IPS-NIHi7 (cell line): ENCODE data around the gene OPCML.

Source experiments
- DNase-seq: peaks from one replicate; pipeline ENCODE4 v3.0.0; 2012; ENCODE audit warnings: mixed read lengths; ENCODE audit errors: extremely low spot score

Gene OPCML

DNA sequence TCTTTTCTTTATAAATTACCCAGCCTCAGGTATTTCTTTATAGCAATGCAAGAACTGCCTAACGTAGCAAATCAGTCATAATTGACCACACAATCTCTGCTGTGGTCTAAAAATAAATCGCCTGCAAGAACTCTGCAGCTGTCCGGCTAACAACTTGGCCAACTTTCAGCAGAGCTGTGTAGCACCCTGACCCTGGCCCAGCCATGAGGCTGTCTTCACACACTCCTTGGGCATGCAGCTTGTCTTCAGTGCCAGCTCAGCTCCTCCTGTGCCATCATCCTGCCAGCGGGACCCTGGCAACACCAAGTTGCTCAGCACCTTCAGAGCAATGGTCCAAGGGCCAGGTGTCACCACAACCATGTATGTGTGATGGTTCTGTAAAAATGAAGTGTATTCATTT, 355.6 kb downstream of the OPCML start:
- DNase-seq: no peak

DNA sequence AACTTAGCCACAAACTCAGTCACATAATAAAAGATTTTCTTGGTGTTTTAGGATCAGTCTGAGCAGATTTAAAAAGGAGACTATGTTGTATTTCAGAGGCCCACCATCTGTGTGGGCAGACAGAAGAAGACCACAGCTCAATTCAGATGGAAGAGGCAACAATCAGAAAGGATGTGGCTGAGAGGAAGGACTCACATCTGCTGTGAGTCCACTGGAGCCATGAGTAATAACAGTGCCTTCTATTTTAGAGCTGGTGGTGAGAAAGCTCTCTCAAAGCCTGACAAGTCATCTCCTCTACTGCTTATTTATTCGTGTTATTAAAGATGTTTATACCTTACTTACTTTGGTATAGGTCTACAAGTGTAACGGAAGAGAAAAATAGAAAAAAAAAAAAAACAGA, 357.2 kb downstream of the OPCML start:
- no peak for DNase-seq

DNA sequence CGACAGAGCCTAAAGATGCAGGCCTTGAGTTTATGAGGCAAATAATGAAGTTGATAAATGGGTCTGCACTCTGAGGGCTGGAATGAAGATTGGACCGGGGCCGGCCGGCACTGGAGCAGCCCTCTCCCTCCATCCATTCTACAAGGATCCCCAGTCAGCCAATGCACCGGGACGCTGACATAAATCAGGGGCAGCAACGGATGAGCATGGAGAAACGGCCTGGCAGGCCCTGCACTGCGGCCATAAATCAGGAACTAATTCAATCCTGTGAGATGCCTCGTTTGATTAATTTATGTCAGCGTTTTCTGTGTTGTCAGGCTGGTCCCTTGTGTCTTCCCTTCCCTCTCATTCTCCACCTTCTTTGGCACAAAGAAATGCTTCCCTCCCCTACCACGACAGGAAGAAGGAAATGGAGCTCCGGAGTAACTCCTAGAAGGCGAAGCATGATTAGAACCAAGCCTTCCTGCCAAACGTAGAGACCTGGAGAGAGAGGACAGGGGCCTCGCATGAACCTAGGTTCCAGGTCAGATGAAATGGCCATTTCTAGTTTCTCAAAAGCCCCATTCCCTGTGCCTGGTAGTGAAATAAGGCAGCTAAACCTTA, 358.4 kb downstream of the OPCML start:
- DNase-seq: no peak

DNA sequence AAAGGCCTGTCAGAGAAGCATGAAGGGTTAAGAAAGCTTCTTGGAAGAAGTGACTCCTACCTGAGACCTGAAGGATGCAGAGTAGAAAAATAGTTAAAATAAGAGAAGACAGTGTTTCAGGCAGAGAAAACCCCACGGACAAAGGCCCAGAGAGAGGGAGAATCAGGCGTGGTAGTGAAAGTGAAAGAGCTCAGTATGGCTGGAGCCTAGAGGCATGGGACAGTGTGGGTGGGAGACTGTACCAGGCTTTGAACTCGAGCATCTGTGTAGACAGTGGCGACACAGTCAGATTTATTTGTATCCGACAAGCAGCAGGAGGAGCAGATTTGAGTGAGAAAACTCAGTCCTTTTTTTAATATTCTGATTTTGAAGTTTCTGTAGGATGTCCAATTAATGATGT, 360.0 kb downstream of the OPCML start:
- no peak for DNase-seq

DNA sequence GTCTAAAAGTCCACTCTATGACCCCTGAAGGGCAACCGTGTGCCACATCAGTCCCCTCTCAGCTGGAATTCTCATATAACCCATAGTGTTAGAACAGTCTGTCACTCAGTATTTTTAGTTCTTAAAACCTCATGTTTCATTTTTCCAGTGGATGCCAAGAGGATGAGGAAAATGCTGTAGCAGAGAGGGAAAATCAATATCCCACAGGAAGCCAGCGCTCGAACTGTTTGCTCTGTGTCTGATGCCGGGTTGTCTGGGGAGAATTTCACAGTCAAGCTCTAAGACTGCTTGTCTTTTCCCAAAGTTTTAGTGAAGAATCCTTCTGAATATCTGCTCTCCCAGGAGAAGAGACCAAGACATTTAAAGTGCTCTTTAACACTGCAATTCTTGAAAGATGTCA, 360.9 kb downstream of the OPCML start:
- DNase-seq: no peak

DNA sequence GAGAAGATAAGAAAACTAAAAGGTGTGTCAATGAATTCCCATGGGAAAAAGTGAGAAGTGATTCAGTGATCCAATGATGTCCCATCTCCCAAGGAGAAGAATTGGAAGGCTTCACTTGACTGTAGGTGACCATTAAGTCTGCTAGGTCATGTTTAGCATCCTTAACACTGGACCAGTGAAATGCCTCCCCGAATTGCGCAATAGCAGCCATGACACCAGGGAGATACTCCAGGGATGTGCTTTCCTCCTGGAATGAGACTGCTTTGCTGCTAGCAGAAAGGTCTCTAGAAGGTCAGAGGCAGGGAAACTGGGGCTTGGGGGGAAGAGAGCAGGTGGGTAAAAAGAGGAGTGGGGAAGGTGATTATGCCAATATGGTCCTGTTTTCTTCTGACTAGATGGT, 364.3 kb downstream of the OPCML start:
- DNase-seq: no peak

DNA sequence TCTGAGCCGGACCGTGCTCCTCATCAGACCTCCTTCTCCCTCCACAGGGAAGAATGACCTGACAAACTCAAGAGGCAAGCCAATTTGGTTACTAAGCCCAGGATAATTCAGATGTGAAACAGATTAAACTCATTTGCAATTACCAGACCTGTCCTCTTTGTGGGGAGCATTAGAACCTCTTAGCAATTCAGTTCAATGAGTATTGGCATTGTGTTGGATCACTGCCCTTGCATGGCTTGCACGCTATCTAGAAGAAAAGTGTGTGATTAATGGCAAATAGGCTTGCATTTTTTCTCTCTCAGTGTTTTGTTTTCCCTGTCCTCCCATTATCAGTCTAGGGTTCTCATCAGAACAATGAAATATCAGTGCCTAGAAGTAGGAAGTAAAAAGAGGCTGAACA, 365.6 kb downstream of the OPCML start:
- DNase-seq: no peak

DNA sequence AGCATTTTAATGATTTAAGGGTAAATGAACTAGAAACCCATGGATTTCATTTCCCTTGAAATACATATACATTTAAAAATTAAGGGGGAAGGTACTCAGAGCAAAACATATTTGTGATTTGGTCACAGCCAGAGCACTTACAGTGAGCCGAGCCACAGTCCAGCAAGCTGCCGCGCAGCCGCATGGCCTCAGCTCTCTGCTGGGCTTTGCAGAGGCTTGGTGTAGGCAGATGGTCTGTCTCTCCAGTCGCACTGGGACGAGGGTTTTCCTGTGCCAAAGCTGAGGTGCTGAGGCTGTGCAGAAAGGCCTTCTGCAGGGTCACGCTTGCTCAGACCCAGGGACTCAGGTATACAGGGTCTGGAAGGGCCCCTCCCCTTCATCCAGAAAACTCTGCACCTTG, 367.3 kb downstream of the OPCML start:
- DNase-seq: no peak

DNA sequence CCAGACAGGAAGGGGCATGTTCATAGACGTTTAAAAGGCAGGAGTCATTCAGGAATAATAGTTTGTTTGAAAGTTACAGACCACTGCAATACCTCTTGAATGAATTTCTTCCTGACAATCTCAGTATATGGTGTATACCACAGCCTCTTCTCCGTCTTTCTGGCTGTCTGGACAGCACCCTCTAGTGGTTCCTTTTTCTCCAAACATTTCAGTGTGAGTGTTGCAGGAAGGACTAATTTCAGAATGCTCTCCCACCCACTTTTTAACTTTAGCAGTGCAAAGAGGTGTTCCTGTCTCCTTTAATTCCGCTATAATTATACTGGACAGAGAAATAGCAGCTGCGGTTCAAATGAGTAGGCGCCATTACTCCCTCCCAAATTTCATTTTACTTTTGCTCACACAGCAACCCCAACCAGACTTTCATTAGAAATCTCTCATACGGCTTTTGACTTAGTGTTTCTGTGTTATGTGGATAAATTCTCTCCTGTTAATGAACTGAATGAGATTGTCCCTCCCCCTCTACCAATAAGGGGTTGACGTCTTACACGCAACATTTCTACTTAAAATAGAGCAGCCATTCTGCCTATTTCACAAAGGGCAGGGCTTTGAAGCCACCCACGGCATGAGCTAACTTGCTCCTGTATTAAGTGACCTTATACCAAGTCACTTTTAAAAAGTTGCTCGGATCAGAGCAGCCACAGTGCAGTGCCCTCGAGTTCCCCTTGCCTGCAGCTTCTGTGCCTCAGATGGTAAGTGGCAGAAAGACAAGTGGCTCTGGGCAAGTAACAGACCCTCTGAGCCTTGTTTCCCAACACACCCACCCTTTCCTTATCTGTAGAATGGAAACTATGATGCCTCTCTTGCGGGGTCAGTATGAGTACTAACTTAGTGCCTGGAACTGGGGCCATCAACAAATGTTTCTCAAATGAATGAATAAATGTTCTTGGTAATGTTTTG, 368.6 kb downstream of the OPCML start:
- peak; percentile 58 for DNase-seq

DNA sequence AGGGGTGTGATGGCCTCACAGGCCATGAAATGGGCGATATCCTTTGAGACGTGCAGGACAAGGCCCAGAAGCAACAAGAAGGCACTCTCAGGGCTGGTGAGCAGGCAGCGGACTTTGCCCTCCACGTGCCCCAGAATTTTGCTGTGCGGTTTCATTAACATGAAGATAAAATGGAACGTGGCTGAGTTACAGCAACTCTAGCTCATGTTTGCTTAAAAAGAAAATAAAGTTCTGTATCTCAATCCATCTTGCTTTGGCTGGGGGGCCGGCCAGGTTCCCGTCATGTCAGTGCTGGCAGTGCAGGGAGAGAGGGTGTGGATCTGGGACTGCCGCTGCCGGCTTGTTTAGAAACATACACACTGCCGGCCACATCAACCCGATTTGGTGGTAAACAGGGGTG, 370.1 kb downstream of the OPCML start:
- no peak for DNase-seq

DNA sequence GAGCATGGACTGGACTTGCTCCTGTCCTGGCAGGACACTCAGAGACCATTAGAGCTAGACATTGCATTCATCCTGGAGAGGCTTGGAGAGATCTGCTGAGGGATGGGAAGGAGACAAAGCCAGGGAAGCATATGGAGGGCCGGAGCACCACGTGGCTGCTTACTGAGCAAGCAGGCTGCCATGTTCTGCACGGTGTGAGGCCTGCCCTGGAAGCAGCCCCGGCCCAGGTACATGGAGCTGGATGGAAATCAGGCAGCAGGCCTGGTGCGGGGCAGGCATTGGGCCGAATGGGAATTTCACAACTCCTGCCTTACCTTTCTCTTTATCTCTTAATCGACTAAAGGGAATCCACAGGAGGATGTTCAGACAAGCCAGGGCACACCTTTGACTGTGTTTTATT, 371.5 kb downstream of the OPCML start:
- DNase-seq: no peak

DNA sequence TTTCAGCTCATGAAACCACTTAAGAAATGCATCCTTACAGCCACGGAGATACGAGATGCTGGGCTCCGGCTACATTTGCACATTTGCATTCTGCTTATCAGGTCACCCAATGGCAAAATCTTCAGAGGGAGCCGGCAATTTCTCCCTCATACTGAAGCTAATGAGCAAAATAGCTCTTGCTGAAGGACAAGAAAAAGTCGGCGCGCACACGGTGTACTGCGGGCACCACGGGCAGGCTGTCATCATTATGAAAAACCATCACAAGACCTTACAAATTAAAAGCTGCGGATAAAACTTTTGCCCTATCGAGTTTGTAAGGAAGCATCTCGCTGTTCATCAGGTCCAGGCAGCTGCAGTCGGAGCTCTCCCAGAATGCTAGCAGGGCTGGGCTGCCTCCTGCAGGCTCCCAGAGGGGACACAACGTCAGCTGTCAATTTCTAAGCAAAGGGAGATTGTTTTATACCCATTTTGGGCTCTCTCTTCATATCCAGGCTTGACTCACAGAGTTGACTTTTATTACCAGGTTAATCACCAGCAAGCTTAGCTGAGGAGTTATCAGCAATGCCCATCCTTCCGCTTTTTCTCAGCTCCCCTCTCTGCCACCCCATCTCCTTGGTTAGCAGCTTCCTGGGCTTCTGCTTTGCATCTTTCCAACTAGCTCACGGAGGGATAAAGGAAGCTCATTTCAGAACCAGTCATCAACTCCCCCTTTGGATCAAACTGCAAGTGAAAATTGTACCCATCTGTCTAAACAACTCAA, 375.1 kb downstream of the OPCML start:
- peak; percentile 72 for DNase-seq

DNA sequence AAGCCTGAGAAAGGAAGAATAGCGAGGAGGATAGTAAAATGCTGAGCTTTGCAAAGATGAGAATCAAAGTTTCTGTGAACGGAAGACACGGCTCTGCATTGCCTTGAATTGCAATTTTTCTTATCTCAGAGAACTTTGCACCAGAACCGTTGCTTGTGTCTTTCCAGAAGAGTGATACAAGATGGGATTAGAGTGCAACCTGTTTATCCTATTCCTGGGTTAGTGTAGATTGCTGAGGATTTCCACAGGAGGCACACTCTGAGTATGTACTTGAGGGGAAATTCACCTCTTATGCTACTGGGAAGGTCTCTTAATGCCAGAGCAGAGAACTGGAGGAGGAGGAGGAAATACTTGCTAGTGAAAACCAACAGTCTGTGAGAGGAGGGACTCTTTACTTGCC, 377.5 kb downstream of the OPCML start:
- no peak for DNase-seq

DNA sequence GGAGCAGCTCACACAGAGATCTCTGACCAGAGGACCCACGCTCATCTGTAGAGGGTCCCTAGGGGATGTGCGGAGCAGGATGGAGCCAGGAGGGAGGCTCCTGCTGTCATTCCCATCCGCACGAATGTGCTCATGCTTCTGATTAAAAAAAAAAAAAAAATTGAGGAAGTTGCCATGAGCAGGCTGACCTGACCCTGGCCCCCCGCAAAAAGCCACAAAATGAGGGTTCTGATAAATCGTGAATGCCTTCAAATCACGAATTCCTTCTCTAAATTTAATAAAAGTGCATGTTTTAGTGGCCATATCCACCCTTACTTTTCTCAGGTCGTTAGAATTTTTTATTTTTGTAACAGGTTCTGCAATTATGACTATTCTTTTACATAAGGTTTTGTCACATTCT, 378.2 kb downstream of the OPCML start:
- no peak for DNase-seq

DNA sequence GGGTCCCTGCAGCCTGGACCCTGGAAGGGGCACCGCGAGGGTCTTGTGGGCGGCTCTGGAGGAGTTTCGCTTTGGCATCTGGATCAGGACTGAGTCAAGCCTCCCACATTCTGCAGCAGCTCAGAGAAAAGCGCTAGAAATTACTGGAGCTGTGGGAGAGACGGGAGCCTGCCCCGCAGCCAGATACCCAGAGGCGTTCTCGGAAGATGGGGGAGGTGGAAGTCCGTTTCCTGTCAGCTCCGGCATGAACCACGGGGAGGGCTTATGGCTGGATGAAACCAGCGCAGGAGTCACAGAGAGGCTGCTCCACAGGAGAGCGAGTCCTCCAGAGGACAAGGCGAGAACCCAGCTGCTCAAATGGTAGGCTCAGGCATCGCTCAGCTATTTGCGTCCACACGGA, 379.3 kb downstream of the OPCML start:
- DNase-seq: no peak

DNA sequence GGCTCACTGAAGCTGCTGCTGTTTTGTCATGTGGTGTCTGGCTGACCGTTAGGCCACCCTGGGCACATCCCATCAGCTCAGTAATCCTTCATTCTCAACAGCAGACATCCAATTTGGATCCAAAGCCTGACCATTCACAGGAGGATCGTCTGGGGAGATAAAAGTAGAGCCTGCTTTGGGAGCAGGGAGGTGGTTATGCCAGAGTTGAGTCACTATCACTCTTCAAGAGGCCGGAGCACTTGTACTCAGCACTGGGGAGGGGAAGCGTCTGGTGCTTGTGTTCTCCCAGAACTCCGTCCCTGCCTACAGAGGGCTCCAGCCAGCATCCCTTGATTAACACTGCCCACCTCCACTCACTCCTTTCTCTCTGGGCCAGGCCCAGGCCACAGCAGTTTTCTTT, 382.6 kb downstream of the OPCML start:
- DNase-seq: peak; percentile 52

DNA sequence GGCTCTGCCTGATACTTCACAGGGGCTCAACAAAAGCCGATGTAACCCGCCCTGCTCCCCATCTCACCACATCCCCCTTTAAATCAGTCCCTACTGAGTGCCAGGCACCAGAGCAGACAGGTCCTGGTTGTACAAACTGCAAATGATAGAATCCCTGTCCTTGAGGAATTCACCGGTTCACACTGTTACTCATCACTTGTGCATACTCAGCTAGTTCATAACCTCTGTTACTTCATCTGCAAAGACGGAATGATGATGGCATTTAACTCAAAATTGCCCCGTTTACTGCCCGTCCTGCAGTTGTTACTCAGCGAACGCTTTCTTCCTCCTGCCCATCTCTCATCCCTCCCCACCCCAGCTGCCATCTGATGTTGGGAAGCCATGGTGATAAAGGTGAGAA, 384.7 kb downstream of the OPCML start:
- DNase-seq: no peak

DNA sequence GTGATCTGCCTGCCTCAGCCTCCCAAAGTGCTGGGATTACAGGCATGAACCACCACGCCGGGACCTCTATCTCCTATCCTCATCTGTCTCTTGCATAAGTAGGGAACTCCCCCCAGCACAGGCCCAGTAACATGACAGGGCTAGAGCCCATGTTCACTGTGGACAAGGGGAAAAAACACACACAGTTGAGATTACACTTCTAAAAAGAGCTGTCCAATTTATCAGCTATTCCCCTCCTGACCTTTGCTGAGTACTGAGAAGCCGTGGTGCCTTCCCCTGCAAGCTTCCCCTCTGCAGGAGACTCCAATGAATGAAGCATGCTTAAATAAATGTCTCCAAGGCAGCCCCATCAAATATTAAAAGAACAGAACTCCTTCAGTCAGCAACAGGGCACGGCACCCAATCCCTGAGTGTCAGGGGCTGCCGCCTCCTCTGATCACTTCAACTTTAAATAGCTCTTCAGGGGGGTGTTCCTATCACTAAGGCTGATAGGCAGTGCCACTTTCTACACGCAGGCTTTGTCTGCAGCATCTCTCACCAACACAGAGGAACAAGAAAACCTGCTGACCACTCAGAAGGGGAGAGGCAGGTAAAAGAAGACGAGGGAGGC, 385.5 kb downstream of the OPCML start:
- DNase-seq: no peak

DNA sequence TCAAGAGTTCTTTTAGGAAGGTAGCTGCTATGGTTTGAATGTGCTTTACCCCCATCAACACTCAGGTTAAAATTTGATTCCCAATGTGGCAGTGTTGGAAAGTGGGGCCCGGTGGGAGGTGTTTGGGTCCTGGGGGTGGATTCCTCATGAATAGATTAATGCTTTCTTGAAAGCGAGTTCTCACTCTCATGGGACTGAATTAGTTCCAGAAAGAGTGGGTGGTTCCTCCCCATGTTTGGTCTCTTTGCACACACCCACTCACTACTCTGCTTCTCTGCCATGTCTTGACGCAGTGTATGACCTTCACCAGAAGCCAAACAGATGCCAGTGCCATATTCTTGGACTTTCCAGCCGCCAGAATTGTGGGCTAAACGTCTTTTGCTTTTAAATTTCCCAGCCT, 394.4 kb downstream of the OPCML start:
- DNase-seq: no peak

DNA sequence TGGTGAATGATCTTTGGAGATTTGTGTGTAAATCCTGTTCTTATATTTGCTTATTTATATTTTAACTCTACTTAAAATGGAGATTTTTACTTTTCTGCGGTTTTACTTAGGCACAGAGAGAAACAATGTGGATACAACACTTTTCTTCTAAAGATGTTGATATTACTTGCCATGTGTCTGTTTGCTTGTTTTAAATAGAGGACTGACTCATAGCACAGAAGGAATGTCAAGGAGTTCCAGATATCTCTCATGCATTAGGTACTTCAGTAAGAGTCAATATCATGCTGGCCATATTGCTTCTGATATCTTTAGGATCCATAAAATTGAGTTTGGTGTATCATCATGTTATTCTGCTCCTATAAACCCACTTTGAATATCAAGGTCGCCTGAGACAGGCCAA, 395.0 kb downstream of the OPCML start:
- DNase-seq: no peak

DNA sequence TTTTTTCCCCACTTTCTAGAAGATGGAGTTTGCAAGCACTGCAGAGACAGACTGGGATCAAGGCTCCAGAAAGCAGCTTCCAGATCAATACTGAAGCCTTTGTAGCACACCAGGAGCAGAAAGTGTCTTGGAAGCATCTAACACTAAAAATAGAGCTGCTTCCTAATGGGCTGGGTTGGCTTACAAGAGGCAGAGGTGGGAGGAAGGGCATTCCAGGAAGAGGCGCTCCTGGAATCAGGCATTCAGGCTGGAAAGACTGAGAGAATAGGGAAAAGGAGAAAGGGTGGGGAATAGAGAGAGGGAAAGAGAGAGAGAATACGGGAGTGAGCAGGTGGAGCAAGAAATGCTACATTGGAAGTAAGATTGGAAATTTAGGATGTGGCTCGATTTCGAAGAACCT, 395.9 kb downstream of the OPCML start:
- DNase-seq: no peak
